HL-60/S4 treated with retinoic acid at 250 ng/mL for 4 days and 3 days (cell line): ENCODE data around the gene TEP1.

Experiments used
- in situ Hi-C: fragments of 300-500 bp; cut with MboI; formaldehyde crosslinking; loops from 2 replicates; pipeline ENCODE4 v1.7.0; 2022; ENCODE audit warnings: low sequenced_read_pairs

TEP1 gene

GRCh38 chr14:20434701-20435581 lies 21.6 kb upstream of the TEP1 start:
- in situ Hi-C loops, result no loop called here

- in situ Hi-C loops, result no loop called here
Observed at GRCh38 chr14:20429801-20430669, 16.7 kb upstream of the TEP1 start.

GRCh38 chr14:20428802-20429201 lies 15.5 kb upstream of the TEP1 start:
- in situ Hi-C loops, result no loop called here

- in situ Hi-C loops, result no loop called here
Observed at GRCh38 chr14:20428010-20428365, 14.7 kb upstream of the TEP1 start.

GRCh38 chr14:20427231-20428009 lies 14.1 kb upstream of the TEP1 start:
- in situ Hi-C loops, result no loop called here

- in situ Hi-C loops, result no loop called here
Observed at GRCh38 chr14:20424851-20425250, 11.6 kb upstream of the TEP1 start.

- in situ Hi-C loops, result no loop called here
Observed at GRCh38 chr14:20422886-20423285, 9.6 kb upstream of the TEP1 start.

- in situ Hi-C loops, result no loop called here
Observed at GRCh38 chr14:20421267-20421666, 8.0 kb upstream of the TEP1 start.

GRCh38 chr14:20419419-20419818 lies 6.1 kb upstream of the TEP1 start:
- in situ Hi-C loops, result loop anchor here (5.0 kb wide), 1 partner anchor 43 kb away; the partner anchor contains the start of gene PIP4P1

- in situ Hi-C loops, result loop anchor here (5.0 kb wide), 1 partner anchor 44 kb away; the partner anchor contains the start of gene PIP4P1
Observed at GRCh38 chr14:20418501-20418909, 5.2 kb upstream of the TEP1 start.

- in situ Hi-C loops, result loop anchor here (5.0 kb wide), 1 partner anchor 45 kb away; the partner anchor contains the start of gene PIP4P1
Observed at GRCh38 chr14:20417250-20418186, 4.2 kb upstream of the TEP1 start.

- in situ Hi-C loops, result loop anchor here (5.0 kb wide), 1 partner anchor 46 kb away; the partner anchor contains the start of gene PIP4P1
Observed at GRCh38 chr14:20416223-20416622, 2.9 kb upstream of the TEP1 start.

GRCh38 chr14:20415782-20416206 lies 2.5 kb upstream of the TEP1 start:
- in situ Hi-C loops, result loop anchor here (5.0 kb wide), 1 partner anchor 47 kb away; the partner anchor contains the start of gene PIP4P1

GRCh38 chr14:20413744-20414082 lies 412 bp upstream of the TEP1 start:
- in situ Hi-C loops, result no loop called here

GRCh38 chr14:20412411-20412810 lies 890 bp downstream of the TEP1 start:
- in situ Hi-C loops, result no loop called here

- in situ Hi-C loops, result no loop called here
Observed at GRCh38 chr14:20409226-20409625, 4.1 kb downstream of the TEP1 start.

- in situ Hi-C loops, result no loop called here
Observed at GRCh38 chr14:20403521-20403920, 9.8 kb downstream of the TEP1 start.

GRCh38 chr14:20400965-20401593 lies 12.2 kb downstream of the TEP1 start:
- in situ Hi-C loops, result no loop called here

GRCh38 chr14:20400589-20400964 lies 12.7 kb downstream of the TEP1 start:
- in situ Hi-C loops, result no loop called here
